Measurements from ENCODE around the gene GPR137. TPM values are rescaled to one million over a fixed set of nuclear protein-coding genes. Genes with fewer than 3 reads are reported as not detected.

GPR137 gene
- total and polyA plus RNA-seq, 9 of the 15 experiments (the other 6 are each of a cell fraction or from before 2014, with no cell fraction given): 0.32 to 26.7 (median 10.7) TPM

DNA sequence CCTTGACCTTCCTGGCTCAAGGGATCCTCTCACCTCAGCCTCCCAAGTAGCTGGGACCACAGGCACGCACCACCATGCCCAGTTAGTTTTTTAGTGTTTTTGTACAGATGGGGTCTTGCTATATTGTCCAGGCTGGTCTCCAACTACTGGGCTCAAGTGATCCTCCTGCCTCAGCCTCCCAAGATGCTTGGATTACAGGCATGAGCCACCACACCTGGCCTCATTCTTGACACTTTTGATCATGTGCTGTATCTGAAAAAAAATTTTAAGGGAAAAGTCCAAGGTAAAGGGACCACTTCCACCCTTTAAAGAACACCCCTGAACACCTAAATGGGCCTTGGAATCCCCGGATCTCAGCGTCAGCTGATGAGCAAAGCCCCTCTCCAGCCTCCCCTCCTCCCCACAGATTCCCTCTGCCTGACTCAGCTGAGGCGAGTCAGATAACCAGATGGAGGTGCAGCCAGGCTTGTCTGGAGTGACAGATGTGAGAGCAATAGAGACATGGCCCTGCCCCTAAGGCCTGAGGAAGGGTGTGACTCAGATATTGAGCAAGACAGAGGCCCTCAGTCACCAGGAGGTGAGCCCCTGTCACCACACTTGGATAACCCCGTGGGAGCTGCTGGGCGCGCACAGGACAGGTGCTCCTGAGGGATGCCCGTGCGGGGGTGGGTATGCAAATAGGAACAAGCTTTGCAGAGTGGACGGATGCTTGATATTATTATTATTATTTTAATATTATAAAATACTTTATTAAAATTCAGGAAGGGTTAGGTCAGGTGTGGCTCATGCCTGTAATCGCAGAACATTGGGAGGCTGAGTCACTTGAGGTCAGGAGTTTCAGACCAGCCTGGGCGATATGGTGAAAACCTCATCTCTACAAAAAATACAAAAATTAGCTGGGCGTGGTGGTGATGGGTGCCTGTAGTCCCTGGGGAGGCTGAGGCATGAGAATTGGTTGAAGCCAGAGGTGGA is 49.4 kb downstream of the GPR137 start (continued):
- TF ChIP-seq ZNF764 (CRISPR knock-in tag; IDR thresholded peaks at IDR 0.05; ENCODE audit: low read depth) (no peak), POLR2AphosphoS2 (IDR thresholded peaks at IDR 0.05; ENCODE audit: low read length) (no peak), EP300 (IDR thresholded peaks at IDR 0.05; ENCODE audit: low read length) (peak; percentile 98), ARHGAP35 (IDR thresholded peaks at IDR 0.05; ENCODE audit: partially characterized antibody) (no peak), ZNF324 (CRISPR knock-in tag; IDR thresholded peaks at IDR 0.05) (no peak), CBFA2T3 (IDR thresholded peaks at IDR 0.05) (peak; percentile 100), ZNF140 (CRISPR knock-in tag; IDR thresholded peaks at IDR 0.05) (no peak), TEAD1 (CRISPR knock-in tag; IDR thresholded peaks at IDR 0.05) (peak; percentile 92 to 98), ZNF507 (tag; conservative IDR thresholded peaks at IDR 0.05) (no peak), DDX20 (tag; IDR thresholded peaks at IDR 0.05; ENCODE audit: low read depth) (no peak), ZNF589 (CRISPR knock-in tag; IDR thresholded peaks at IDR 0.05; ENCODE audit: low read depth) (peak; percentile 93), U2AF2 (optimal IDR thresholded peaks at IDR 0.05; ENCODE audit: low read depth, low read length) (no peak), TGIF2 (CRISPR knock-in tag; IDR thresholded peaks at IDR 0.05) (no peak), EGR1 (conservative IDR thresholded peaks at IDR 0.05) (peak; percentile 88), ZNF253 (CRISPR knock-in tag; conservative IDR thresholded peaks at IDR 0.05) (no peak), ZNF76 (CRISPR knock-in tag; IDR thresholded peaks at IDR 0.05; ENCODE audit: borderline replicate concordance) (no peak), ZKSCAN1 (IDR thresholded peaks at IDR 0.05; ENCODE audit: low read depth, low read length) (peak; percentile 78), ZBTB17 (CRISPR knock-in tag; IDR thresholded peaks at IDR 0.05) (peak; percentile 89), NRF1 (conservative IDR thresholded peaks at IDR 0.05 in 1 of 2, IDR thresholded peaks at IDR 0.05 in 1 of 2) (peak; percentile 61 to 68), NFRKB (IDR thresholded peaks at IDR 0.05; ENCODE audit: low read depth) (no peak), SMARCC2 (IDR thresholded peaks at IDR 0.05; ENCODE audit: low read depth) (peak; percentile 98), FOXK2 (conservative IDR thresholded peaks at IDR 0.05 in 1 of 2, IDR thresholded peaks at IDR 0.05 in 1 of 2; ENCODE audit: low read depth in 2 of 2) (peak; percentile 66 to 79), POLR2B (IDR thresholded peaks at IDR 0.05; ENCODE audit: low read depth, partially characterized antibody) (no peak), ZNF239 (CRISPR knock-in tag; IDR thresholded peaks at IDR 0.05) (no peak)
- TF ChIP-seq, protein P1, sequence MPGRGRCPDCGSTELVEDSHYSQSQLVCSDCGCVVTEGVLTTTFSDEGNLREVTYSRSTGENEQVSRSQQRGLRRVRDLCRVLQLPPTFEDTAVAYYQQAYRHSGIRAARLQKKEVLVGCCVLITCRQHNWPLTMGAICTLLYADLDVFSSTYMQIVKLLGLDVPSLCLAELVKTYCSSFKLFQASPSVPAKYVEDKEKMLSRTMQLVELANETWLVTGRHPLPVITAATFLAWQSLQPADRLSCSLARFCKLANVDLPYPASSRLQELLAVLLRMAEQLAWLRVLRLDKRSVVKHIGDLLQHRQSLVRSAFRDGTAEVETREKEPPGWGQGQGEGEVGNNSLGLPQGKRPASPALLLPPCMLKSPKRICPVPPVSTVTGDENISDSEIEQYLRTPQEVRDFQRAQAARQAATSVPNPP (IDR thresholded peaks at IDR 0.05; ENCODE audit: borderline replicate concordance, insufficient read depth, insufficient read length): no peak
- TF ChIP-seq, protein P2, sequence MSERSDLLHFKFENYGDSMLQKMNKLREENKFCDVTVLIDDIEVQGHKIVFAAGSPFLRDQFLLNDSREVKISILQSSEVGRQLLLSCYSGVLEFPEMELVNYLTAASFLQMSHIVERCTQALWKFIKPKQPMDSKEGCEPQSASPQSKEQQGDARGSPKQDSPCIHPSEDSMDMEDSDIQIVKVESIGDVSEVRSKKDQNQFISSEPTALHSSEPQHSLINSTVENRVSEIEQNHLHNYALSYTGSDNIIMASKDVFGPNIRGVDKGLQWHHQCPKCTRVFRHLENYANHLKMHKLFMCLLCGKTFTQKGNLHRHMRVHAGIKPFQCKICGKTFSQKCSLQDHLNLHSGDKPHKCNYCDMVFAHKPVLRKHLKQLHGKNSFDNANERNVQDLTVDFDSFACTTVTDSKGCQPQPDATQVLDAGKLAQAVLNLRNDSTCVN (CRISPR knock-in tag; IDR thresholded peaks at IDR 0.05): no peak
- TF ChIP-seq, protein P3, sequence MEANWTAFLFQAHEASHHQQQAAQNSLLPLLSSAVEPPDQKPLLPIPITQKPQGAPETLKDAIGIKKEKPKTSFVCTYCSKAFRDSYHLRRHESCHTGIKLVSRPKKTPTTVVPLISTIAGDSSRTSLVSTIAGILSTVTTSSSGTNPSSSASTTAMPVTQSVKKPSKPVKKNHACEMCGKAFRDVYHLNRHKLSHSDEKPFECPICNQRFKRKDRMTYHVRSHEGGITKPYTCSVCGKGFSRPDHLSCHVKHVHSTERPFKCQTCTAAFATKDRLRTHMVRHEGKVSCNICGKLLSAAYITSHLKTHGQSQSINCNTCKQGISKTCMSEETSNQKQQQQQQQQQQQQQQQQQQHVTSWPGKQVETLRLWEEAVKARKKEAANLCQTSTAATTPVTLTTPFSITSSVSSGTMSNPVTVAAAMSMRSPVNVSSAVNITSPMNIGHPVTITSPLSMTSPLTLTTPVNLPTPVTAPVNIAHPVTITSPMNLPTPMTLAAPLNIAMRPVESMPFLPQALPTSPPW (CRISPR knock-in tag; IDR thresholded peaks at IDR 0.05): peak; percentile 94
